Neural cell (in vitro differentiated cells): ENCODE data around the gene RPS3. TPM values are rescaled to one million over a fixed set of nuclear protein-coding genes. Genes with fewer than 3 reads are reported as not detected.

Experiments
- H2AFZ ChIP-seq: fragments of 200-600, 300-800 bp; sonication (generic), shearing (Covaris generic); 2 replicates; pipeline ENCODE4 v1.6.0; 2014; ENCODE audit warnings: low read depth, mild to moderate bottlenecking, antibody characterized with exemption, low read length, moderate library complexity
- H3F3A ChIP-seq: fragments of 200-600 bp; shearing (Covaris generic); 2 replicates; pipeline ENCODE4 v1.6.1; 2016; ENCODE audit warnings: mild to moderate bottlenecking, moderate library complexity, mixed read lengths, antibody characterized with exemption, low read length; ENCODE audit not compliant: insufficient read depth, poor library complexity, severe bottlenecking
- H3K27ac ChIP-seq: fragments of 200-600, 300-800 bp; sonication (generic), shearing (Covaris generic); 2 replicates; pipeline ENCODE4 v1.5.1; 2014; ENCODE audit warnings: mild to moderate bottlenecking, low read length, moderate library complexity
- H3K27me3 ChIP-seq: fragments of 300-800, 200-600 bp; sonication (generic), shearing (Covaris generic); 2 replicates; pipeline ENCODE4 v1.6.0; 2014; ENCODE audit warnings: mild to moderate bottlenecking, low read depth, low read length, moderate library complexity; ENCODE audit not compliant: insufficient read depth
- H3K36me3 ChIP-seq: fragments of 300-800, 200-600 bp; sonication (generic), shearing (Covaris generic); 2 replicates; pipeline ENCODE4 v1.5.1; 2014; ENCODE audit warnings: mild to moderate bottlenecking, antibody characterized with exemption, low read length, moderate library complexity; ENCODE audit not compliant: insufficient read depth
- H3K4me2 ChIP-seq: fragments of 300-800, 200-600 bp; sonication (generic), shearing (Covaris generic); 2 replicates; pipeline ENCODE4 v1.6.0; 2014; ENCODE audit warnings: mild to moderate bottlenecking, low read length
- H3K4me3 ChIP-seq: fragments of 300-800, 200-600 bp; sonication (generic), shearing (Covaris generic); 2 replicates; pipeline ENCODE4 v1.5.1; 2014; ENCODE audit warnings: mild to moderate bottlenecking, low read length, moderate library complexity
- H3K79me2 ChIP-seq: fragments of 200-600 bp; shearing (Covaris generic); replicated peaks from 2 replicates; pipeline ENCODE4 v1.6.0; 2014; ENCODE audit warnings: mild to moderate bottlenecking, low read length, moderate library complexity; ENCODE audit not compliant: insufficient read depth
- H3K9ac ChIP-seq: fragments of 300-800, 200-600 bp; sonication (generic), shearing (Covaris generic); 2 replicates; pipeline ENCODE4 v1.6.1; 2016; ENCODE audit warnings: mild to moderate bottlenecking, low read length, mixed read lengths
- H3K9me2 ChIP-seq: fragments of 200-600 bp; shearing (Covaris generic); 2 replicates; pipeline ENCODE4 v1.6.1; 2016; ENCODE audit warnings: mild to moderate bottlenecking, low read length, mixed read lengths; ENCODE audit not compliant: insufficient read depth
- H3K9me3 ChIP-seq: fragments of 200-600, 300-800 bp; sonication (generic), shearing (Covaris generic); 2 replicates; pipeline ENCODE4 v1.6.1; 2016; ENCODE audit warnings: mild to moderate bottlenecking, mixed run types, low read length, moderate library complexity, mixed read lengths
- H4K20me1 ChIP-seq: fragments of 200-600 bp; shearing (Covaris generic); 2 replicates; pipeline ENCODE4 v1.6.1; 2016; ENCODE audit warnings: mild to moderate bottlenecking, mixed run types; ENCODE audit not compliant: insufficient read depth
- EP300 ChIP-seq: fragments of 450-650 bp; conservative IDR thresholded peaks from 2 replicates; pipeline ENCODE4 v1.6.1; 2014; ENCODE audit warnings: antibody characterized with exemption, mild to moderate bottlenecking, moderate library complexity; ENCODE audit not compliant: poor library complexity, severe bottlenecking
- EZH2 ChIP-seq: fragments of 200-600, 300-800 bp; shearing (Covaris generic), sonication (generic); IDR thresholded peaks from 2 replicates; pipeline ENCODE4 v1.6.1; 2014; ENCODE audit warnings: antibody characterized with exemption, low read length, borderline replicate concordance, mild to moderate bottlenecking; ENCODE audit not compliant: insufficient read depth, poor library complexity, severe bottlenecking
- MXI1 ChIP-seq: fragments of 450-650 bp; conservative IDR thresholded peaks from 2 replicates; pipeline ENCODE4 v1.6.1; 2014; ENCODE audit warnings: antibody characterized with exemption, mild to moderate bottlenecking; ENCODE audit not compliant: poor library complexity, severe bottlenecking
- POLR2AphosphoS5 ChIP-seq: IDR thresholded peaks from 2 replicates; pipeline ENCODE4 v1.6.1; 2012
- RAD21 ChIP-seq: fragments of 450-650 bp; conservative IDR thresholded peaks from 2 replicates; pipeline ENCODE4 v1.6.1; 2014; ENCODE audit warnings: antibody characterized with exemption, mild to moderate bottlenecking, moderate library complexity
- SMC3 ChIP-seq: fragments of 450-650 bp; conservative IDR thresholded peaks from 2 replicates; pipeline ENCODE4 v1.6.1; 2014; ENCODE audit warnings: antibody characterized with exemption, mild to moderate bottlenecking, moderate library complexity; ENCODE audit not compliant: poor library complexity
- TAF1 ChIP-seq: IDR thresholded peaks from 2 replicates; pipeline ENCODE4 v1.6.1; 2012; ENCODE audit warnings: low read depth
- polyA plus RNA-seq: library from polyadenylated mRNA; depleted of rRNA; stranded (reverse); fragments of >200 nt; gene quantifications from 2 replicates; pipeline ENCODE4 v1.2.3, GENCODE V29; 2014
- TF ChIP-seq, protein P1 (sequence below): IDR thresholded peaks from 2 replicates; pipeline ENCODE4 v1.6.1; 2012; ENCODE audit warnings: borderline replicate concordance
- TF ChIP-seq, protein P2 (sequence below): fragments of 450-650 bp; IDR thresholded peaks from 2 replicates; pipeline ENCODE4 v1.5.1; 2014; ENCODE audit warnings: antibody characterized with exemption, mild to moderate bottlenecking, moderate library complexity; ENCODE audit not compliant: poor library complexity, severe bottlenecking

RPS3 gene
- polyA plus RNA-seq, 1 donor from 2014 or later: 1,440 TPM

DNA sequence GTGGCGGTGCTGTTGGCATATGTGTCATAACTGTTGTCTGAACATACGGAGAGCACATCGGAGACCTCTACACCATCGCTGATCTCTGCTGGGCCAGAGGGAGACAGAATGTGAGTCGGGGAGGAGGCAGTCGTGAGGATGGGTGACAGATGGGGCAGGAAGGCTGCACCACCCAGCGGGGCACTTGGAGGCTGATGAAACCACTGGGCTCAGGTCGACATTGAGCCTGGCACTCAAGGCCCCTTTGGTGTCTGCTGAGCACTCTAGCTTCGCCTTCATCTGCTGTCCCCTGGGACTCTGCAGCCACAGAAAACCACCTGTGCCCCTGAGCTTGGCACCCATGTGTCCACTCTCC, 36.2 kb downstream of the RPS3 start:
- H3K79me2 ChIP-seq: no peaks in the 10 kb centered on the region
- H2AFZ ChIP-seq: no peak overlapping the region
- no peak overlapping the region for H3K4me2 ChIP-seq
- no peaks in the 10 kb centered on the region for H3F3A ChIP-seq
- H3K9ac ChIP-seq: no peak overlapping the region
- no peak overlapping the region for H3K4me3 ChIP-seq
- TF ChIP-seq RAD21 (no peak), EP300 (no peak), TAF1 (no peak), EZH2 (no peak), MXI1 (no peak), SMC3 (no peak), POLR2AphosphoS5 (no peak)
- TF ChIP-seq, protein P1, sequence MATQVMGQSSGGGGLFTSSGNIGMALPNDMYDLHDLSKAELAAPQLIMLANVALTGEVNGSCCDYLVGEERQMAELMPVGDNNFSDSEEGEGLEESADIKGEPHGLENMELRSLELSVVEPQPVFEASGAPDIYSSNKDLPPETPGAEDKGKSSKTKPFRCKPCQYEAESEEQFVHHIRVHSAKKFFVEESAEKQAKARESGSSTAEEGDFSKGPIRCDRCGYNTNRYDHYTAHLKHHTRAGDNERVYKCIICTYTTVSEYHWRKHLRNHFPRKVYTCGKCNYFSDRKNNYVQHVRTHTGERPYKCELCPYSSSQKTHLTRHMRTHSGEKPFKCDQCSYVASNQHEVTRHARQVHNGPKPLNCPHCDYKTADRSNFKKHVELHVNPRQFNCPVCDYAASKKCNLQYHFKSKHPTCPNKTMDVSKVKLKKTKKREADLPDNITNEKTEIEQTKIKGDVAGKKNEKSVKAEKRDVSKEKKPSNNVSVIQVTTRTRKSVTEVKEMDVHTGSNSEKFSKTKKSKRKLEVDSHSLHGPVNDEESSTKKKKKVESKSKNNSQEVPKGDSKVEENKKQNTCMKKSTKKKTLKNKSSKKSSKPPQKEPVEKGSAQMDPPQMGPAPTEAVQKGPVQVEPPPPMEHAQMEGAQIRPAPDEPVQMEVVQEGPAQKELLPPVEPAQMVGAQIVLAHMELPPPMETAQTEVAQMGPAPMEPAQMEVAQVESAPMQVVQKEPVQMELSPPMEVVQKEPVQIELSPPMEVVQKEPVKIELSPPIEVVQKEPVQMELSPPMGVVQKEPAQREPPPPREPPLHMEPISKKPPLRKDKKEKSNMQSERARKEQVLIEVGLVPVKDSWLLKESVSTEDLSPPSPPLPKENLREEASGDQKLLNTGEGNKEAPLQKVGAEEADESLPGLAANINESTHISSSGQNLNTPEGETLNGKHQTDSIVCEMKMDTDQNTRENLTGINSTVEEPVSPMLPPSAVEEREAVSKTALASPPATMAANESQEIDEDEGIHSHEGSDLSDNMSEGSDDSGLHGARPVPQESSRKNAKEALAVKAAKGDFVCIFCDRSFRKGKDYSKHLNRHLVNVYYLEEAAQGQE: no peak
- TF ChIP-seq, protein P2, sequence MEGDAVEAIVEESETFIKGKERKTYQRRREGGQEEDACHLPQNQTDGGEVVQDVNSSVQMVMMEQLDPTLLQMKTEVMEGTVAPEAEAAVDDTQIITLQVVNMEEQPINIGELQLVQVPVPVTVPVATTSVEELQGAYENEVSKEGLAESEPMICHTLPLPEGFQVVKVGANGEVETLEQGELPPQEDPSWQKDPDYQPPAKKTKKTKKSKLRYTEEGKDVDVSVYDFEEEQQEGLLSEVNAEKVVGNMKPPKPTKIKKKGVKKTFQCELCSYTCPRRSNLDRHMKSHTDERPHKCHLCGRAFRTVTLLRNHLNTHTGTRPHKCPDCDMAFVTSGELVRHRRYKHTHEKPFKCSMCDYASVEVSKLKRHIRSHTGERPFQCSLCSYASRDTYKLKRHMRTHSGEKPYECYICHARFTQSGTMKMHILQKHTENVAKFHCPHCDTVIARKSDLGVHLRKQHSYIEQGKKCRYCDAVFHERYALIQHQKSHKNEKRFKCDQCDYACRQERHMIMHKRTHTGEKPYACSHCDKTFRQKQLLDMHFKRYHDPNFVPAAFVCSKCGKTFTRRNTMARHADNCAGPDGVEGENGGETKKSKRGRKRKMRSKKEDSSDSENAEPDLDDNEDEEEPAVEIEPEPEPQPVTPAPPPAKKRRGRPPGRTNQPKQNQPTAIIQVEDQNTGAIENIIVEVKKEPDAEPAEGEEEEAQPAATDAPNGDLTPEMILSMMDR: no peak
- H3K36me3 ChIP-seq: peaks cover 6% of the 10 kb centered on the region
- H3K27ac ChIP-seq: no peak overlapping the region
- H3K9me2 ChIP-seq: no peaks in the 10 kb centered on the region
- H3K9me3 ChIP-seq: no peaks in the 10 kb centered on the region
- H3K27me3 ChIP-seq: peaks cover 18% of the 10 kb centered on the region
- no peaks in the 10 kb centered on the region for H4K20me1 ChIP-seq

DNA sequence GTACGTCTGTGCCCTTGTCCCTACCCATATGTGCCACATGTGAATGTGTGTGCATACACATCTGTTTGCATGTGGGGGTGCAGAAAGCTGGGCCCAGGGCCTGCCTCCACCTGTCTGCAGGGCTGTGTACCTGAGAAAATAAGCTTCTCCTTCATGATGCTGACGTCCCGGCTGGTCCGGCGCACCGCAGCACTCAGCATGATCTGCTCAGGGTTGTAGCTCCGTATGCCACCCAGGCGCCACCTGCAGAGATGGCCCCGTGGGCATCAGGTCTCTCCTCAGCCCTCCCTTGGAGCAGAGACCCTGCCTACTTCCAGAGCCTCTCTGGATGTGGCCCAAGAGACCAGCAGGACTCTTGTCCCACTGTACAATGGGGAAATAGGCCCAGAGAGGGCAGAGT, 37.5 kb downstream of the RPS3 start:
- H3K36me3 ChIP-seq: peaks cover 6% of the 10 kb centered on the region
- H3K4me2 ChIP-seq: no peak overlapping the region
- peaks cover 5% of the 10 kb centered on the region for H3K27me3 ChIP-seq
- H3K27ac ChIP-seq: no peak overlapping the region
- no peak for TF ChIP-seq EZH2
- TF ChIP-seq MXI1: no peak
- no peak for TF ChIP-seq EP300
- TF ChIP-seq POLR2AphosphoS5: no peak
- TF ChIP-seq, protein P2: no peak
- no peak for TF ChIP-seq RAD21
- TF ChIP-seq, protein P1: no peak
- TF ChIP-seq SMC3: no peak
- no peak for TF ChIP-seq TAF1
- no peak overlapping the region for H3K9ac ChIP-seq
- H3K79me2 ChIP-seq: no peaks in the 10 kb centered on the region
- no peaks in the 10 kb centered on the region for H4K20me1 ChIP-seq
- no peaks in the 10 kb centered on the region for H3K9me3 ChIP-seq
- H3F3A ChIP-seq: no peaks in the 10 kb centered on the region
- no peak overlapping the region for H2AFZ ChIP-seq
- H3K9me2 ChIP-seq: no peaks in the 10 kb centered on the region
- H3K4me3 ChIP-seq: no peak overlapping the region
